Activated naive CD4-positive, alpha-beta T cell treated with anti-CD3 and anti-CD28 coated beads, Interleukin-2, amount 50 U/mL, for 16 hours (primary cell): ENCODE measurements around the gene DBN1.

ENCODE experiments used
- DNase-seq: peaks from one replicate; pipeline ENCODE4 v3.0.0-alpha.2; 2020

DBN1 gene

DNA sequence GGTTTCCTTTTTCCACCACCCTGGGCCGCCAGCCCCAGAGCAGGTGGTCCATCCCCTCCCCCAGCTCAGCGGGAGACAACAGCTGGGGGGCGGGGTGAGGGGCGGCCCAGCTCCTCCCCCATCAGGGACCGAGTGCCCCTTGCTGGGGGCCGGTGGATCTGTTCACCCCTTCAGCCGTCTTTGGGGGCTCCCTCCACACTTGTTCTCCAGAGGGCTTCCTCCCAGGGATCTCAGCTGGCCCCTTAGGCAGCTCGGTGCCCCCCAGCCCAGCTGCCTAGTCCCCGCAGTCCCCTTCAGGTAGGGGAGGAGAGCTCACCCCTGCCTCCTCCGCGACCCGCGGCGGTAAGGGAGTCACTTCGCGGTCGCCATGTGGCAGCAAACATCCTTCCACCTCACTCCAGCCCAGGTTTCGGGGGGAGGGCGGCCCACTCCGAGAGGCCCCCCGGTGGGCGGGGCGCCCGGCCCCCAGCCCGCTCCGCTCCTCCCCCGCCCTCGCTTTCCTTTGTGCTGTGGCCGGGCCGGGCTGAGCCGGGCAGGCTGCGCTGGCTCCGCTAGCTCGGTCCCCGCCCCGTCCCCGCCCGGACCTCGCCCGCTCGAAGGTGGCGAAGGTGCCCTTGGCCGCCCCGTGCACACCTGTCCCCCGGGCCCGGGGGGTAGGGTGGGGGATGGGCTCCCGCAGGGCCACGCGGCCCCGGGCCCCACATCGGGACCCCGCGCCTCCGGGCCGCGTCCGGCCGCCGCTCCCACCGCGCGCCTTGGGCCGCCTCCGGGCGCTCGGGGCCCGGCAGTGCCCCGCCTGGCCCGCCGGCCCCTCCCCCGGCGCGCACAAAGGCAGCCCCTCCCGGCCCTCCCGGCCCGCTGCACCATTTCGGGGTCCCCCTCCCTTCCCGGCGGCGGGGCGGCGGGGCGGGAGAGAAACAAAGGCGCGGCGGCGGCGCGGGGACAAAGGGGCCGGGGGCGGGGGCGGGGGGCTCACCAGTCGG lies 683 bp downstream of the DBN1 start:
- peak; percentile 58 for DNase-seq

DNA sequence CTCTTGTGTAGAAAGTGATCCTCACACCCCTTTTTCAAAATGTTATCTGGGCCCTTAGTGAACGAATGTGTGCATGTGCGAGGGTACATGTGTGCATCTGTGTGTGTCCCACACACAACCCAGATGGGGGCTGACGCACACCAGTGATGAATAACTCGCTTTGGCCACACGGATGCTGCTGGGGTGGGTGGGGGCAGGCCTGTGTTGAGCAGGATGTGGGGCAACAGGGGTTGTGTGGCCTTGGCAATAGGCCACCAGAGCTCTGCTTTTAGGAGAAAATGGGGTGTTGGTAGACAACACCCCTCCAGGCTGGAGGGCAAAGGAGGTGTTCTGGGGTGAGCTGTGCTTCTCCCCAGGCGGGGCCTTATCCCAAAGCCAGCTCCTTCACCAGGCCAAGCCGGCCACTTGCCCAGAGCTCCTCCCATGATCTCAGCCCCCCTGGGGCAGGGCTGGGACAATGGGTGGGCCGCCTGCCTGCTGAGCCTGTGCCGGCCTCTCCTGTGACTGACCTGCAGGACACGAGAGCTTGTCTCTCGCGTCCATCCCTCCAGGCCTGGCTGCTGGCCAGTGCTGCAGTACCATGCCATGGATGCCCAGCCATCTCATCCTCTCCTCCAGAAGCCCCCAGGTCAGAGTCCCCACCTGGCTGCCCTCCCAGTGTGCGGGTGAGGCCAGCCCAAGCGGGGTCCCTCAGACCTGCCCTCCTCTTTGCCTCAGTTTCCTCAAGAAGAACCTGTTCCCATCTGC lies 1.7 kb downstream of the DBN1 start:
- DNase-seq, result no peak

DNA sequence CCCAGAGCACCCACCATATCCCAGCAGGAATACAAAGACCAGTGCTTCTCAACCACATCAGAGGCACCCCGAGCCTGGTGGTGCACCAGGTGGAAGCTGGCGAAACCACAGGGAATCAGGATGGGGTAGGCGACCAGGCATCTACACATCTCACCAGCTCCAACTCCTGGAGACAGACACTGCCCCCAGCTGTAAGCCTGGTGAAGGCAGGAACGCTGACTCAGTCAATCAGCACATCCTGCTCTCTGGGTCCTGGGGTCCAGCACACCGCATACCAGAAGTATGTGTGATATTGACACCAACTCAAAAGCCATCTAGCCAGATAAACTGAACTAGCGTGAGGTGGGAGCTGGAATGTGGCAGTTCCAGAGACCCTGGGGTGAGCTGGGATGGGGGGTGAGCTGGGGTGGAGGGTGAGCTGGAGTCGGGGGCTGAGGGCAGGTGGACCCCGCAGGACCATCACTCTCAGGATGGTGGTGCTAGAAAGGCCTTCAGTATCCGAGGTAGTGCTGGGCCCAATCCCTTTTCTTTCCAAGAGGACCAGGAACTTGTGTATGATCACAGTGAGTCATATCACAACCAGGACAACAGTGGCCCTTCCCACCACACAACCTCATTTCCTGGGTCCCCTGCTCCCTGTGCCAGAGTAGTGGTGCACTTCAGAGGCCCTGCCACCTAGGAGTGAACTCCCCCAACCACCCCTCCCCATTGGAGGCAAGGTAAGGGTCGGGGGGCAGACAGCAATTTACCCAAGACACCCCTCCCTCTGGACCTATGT lies 2.5 kb downstream of the DBN1 start:
- no peak for DNase-seq

DNA sequence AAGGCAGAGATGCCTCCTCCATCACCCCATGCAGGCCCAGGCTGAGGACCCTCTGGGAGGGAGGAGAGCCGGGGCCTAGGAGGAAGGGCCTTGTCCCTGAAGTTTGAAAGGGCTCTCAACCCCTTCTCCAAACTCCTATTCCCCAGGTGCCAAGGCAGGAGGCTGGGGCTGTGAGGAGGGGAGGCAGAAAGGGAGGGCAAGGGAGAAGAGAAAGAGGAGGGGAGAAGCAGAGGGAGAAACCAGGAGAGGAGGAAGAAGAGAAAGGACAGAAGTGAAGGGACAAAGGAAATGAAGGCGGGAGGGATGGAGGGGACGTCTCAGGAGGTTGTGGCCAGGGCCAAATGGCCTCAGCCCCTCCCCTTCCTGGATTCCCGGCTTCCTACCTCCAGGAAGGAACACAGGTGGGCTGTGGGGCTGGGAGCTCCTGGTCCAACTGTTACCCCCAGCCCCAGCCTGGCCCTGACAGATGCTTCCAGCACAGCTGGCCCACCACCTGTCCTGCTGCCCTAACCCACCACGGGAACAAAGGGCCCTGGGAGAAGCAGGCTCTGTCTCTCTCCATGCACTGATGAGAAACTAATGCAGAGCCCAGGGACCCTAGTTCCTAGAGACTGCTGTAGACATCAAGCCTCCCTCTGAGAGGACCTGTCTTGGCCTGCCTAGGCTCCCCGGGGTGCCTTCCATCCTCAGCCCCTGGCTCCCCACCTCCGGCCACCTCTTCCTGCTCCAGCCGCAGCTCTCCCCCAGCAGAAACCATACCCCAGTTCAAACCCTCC lies 3.5 kb downstream of the DBN1 start:
- DNase-seq, result no peak

DNA sequence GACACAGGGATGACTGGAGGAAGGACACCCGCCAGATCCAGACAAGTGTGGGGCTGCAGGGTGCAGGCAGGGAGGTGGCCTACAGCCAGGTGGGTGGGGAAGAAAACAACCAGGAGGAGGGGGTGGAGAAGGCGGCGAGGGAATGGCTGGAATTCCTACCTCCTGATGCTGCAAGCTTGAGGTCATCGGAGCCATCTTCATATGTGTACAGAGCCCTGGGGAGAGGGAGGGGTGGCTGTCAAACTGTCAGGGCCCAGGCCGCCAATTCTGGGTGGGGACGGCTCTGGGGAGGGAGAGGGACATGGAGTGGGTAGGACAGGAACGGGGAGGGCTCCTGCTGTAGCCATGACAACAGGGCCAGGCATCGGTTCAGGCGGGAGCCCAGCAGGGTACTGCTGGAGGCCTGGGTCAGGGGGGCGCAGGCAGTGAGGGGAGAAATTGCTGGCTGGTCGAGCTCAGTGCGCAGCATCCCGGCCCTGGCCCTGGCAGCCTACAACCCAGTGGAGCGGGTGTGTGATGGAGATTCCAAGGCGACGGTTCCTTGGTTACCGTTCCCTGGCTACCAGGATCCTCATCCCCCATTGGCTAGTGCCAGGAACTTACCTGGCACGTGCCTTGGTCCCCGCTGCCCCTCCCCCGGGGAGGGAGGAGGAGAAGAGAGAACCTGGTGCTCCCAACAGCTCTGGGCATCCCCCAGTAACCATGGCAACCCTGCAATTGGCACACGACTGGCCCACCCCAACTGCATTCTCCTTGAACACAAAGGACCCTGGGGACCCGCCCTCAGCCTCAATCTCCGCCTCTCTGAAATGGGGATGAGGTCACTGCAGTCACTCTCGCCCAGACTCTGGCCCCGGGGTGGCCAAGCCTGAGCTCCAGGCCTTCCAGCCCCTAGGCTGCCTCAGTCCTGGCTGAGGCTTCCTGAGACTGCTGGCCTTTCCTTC lies 4.5 kb downstream of the DBN1 start:
- DNase-seq, result no peak

DNA sequence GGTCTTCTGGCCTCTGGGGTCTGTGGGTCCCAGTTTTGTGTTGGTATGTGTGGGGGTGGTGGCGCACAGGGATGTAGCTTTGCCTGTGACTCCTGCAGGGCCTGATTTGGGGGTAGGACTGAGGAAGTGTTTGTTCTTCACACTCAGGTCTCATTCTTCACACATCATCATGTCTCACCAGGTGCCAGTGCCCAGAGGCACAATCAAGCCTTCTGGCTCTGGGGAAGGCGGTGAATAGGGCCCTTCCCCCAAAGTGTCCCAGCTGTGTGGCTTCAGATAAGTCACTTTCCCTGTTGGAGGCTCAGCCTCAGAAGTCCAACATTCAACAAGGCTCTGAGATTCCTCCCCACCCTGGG lies 5.1 kb downstream of the DBN1 start:
- no peak for DNase-seq

DNA sequence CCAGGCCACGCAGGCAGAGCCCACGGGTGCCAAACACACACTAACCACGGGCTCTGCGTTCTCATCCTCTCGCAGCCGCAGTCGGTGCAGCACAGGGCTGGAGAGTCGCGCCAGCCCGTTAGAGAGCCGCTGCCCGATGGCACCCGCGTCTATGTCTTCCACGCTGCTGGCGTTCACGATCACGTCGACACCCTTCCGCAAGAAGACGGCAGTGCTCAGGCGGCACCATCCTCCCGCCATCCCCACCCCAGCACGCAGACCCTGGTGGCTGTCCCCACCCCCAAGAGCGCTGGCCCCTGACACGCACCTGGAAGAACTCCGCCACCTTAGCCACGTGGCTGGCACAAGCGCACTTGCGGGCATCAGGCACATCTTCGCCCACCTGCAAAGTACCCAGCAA lies 6.0 kb downstream of the DBN1 start:
- DNase-seq, result no peak

DNA sequence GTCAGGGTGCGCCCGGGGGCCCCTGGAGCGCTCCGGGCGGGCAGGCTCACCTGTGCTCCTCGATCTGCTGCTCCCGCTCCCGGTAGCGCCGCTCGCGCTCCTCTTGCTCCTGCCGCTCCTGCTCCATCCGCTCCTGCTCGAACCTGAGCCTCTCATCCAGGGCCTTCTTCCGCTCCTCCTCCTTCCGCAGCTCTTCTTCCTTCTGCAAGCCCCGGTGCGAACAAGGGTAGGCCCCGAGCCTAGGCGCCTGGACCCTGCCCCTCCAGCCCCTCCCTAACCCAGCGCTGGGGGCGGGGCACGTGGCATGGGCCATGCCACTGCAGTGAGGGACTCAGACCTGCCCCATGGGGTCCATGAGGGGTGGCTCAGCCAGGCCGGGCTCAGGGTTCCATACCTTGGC lies 6.6 kb downstream of the DBN1 start:
- DNase-seq, result no peak

DNA sequence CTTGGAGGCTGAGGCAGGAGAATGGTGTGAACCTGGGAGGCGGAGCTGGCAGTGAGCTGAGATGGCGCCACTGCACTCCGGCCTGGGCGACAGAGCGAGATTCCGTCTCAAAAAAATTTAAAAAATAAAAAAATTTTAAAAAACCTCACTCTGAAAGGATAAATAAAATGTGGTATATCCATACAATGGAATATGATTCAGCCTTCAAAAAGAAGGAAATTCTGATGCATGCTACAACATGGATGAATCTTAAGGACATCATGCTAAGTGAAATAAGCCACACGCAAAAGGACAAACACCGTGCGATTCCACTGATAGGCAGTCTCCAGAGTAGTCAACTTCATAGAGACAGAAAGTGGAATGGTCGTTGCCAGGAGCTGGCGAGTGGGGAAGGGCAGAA lies 8.4 kb downstream of the DBN1 start:
- no peak for DNase-seq

DNA sequence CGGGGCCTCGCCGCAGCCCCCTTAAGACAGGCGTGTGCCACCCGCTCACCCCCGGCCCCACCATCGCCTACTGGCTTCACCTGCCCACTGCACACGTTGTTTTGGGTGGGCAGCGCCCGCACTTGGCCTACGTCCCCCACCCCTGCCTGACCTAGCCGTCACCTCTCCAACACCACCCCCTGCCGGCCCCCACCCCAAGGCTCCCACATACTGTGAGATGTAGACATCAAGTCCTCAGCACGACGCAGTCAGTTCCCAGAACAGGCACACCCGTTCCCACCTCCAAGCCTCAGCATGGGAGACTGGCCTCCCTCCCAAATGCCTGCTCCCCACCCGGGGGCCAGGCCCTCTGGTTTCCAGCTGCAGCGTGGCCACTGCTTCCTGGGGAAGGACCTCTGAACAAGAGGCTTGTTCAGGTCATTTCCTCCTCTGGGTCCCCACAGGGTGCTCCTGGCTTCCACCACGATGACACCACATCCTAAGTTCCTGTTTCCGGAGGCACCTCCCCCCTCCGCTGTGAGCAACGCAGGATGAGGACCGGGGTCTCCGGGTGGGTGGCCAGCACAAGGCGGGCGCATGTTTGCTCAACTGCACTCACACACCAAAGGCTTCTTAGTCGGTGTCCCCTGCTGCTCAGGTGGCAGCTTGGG lies 11.3 kb downstream of the DBN1 start:
- DNase-seq, result no peak

DNA sequence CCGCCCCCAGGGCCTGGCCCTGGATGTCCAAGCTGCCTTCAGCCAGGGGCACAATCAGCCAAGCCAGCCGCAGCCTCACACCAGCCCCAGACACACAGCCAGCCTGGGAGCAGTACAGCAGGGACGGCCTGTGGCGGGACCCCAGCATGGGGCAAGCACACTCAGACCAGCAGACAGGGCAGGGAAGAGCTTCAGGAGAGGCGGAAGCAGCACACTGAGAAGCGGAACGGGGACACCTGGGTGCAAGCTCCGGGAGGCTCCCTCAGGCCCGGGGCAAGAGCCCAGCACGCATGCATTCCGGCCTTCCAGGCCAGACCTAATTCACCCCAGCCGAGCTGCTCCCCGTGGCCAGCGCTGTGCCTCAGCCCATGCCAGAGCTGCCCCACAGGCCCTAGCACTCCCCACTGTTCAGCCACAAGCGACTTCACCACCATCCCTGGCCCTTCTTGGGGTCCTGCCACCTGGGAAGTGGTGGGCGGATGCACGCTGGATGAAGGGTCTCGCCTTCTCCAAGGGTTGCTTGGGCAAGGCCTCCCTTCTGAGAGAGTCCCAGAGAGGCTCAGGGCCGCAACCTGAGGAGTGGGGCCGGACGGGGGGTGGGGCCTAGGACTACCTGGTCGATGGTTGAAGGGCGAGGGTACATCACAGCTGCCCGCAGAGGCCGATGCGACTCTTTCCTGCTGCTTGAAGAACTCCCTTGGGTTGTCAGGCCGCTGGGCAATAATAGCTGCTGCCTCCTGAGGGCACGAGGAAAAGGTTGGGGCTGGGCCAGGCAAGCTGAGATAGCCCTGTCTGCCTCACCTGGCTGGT lies 13.4 kb downstream of the DBN1 start:
- no peak for DNase-seq

DNA sequence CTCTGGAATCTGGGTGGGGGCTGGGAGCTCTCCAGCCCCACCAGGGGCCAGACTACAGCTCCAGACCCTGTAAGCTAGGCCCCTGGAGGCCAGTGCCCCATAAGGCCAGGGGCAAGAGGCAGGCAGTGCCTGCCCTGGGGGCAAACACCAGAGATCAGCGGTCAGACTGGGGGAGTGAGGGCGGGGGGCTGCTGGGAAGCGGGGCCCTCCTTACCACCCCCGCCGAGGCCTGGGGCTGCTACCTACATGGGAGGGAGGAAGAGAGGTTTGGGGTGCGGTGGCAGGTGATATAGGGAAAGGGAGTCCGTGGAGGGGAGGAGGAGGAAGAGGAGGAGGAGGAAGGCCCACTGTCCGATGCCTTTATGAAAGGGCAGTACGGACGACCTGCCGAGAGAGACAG lies 14.1 kb downstream of the DBN1 start:
- DNase-seq, result no peak

DNA sequence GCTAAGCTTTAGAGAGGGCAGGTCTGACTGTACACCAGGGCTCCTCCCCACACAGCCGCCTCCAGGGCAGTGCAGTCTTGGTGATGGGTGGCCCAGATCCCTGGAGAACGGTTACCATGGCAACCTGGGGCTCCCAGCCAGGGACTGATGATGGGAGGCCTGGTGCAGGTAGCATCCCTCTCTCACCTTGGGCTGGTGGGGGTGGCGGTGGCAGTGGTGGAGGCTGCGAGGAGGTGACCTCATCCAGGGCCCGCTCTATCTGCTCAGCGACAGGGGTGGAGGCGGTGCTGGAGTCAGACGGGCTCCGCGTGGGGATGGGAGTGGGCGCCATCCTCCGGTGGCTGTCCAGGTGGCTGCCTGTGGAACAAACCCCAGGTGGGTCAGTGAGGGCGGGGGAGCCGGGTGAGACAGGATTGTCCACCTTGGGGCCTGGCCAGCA lies 14.5 kb downstream of the DBN1 start:
- no peak for DNase-seq

DNA sequence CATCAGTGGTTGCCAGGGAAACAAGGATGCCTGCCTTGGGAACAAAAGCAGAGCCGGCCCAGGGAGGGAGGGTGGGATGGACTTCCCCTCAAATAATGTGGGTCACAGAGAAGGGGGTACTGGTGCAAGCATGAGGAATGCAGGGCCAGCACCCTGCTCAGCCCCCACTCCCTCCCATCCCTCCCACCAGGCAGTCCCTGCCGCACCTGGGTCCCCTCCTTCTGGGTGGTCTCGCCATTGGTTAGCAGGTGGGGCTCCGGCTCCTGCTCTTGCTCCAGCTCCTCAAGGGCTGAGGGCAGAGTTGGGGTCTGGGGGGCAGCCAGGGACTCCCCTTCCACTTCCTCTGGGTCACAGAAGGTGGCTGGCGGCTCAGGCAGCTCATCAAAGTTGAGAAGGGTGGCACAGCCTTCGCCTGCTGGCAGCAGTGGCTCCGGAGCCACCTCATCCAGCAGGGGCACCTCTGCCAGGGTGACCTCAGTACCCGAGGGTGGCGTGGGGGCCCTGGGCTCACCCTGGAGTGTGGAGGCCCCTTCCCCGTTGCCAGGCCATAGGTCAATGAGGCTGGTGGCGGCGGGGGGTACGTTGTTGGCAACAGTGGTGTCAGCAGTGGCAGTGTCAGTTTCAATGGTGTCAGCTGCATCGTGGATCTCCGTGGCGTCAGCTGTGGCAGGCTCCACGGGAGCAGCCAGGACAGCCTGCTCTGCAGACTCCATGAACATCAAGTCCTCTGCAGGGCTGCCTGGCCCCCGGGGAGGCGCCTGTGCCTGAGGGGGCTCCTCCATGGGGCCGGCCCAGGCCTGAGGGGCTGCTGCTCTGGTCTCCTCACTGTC lies 15.4 kb downstream of the DBN1 start:
- DNase-seq, result no peak

DNA sequence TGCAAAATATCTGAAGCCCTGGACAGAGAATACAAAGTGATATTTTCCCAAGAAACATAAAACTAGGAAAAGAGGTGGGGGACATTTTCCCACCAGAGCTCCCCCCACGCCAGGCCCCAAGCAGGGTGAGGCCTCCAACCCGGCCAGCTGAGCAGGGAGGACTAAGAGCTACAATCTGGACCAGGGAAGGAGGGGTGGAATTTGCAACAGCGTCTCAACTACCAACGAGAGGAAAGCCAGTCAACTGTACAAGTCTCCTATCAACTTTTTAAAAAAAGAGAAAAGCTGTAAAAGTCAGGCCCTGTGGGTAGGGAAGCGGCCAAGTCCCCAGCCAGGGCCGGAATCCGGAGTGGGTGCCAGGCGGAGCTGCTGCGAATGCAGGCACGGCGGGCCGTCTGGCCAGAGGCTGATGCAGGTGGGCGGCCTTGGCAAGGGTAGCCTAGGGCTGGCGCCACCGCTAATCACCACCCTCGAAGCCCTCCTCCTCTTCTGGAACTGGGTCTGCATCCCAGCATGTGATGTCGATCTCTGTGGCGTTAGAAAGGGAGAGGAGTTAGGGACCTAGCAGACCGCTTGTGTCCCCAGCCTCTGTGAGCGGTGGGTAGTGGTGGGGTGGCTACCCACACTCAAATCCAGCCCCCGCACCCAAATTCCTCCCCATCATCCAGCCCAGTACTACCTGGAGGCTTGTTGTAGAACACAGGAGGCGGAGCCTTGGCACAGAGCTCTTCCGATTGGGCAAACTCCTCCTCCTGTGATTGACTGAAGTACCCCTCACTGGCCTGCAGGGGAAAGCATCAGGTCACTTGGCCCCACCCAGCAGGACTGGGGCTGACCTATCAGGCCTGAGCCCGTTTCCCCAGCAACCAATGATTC lies 16.2 kb downstream of the DBN1 start:
- peak; percentile 50 for DNase-seq

DNA sequence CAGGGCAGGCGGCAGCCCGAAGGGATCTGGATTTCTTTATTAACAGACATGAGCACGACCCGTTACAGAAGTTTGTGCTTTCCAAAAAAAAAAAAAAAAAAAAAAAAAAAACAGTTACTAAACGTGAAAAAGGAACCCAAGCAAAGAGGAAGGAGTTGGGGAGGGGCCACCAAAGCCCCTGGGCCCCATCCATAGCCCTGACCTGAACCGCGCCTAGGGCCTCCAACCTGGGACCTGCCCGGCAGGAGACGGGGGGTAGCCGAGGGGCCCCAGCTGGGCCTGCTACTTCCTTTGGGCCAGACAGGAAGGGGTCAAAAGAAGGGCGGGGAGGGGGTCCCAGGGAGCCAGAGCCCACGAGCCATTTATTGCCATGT lies 16.9 kb downstream of the DBN1 start:
- no peak for DNase-seq

DNA sequence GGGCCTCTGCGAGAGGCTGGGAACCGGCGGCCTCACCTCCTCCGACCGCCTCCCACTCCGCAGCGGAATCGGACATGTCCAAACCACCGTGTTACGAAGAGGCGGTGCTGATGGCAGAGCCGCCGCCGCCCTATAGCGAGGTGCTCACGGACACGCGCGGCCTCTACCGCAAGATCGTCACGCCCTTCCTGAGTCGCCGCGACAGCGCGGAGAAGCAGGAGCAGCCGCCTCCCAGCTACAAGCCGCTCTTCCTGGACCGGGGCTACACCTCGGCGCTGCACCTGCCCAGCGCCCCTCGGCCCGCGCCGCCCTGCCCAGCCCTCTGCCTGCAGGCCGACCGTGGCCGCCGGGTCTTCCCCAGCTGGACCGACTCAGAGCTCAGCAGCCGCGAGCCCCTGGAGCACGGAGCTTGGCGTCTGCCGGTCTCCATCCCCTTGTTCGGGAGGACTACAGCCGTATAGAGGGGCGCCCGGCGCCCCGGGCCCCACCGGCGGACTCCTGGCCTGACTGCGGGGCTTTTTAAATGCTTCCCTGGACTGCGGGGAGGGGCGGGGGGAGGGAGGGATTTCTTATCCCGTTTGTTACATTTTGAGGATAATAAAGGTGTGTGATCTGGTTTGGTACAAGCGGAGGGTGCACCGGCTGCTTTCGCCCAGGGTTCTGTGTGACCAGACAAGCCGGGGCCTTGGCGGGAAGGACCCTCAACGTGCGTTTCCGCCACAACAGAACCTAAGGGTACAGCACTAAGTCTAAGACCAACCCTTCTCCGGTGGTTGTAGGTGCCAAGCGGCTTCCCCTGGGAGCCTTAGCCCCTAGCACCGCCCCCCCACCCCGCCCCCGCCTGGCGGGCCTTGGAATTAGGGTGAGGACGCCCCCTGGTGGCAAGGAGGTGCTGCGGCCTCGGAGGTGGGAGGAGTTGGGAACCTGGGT lies 17.5 kb downstream of the DBN1 start:
- peak; percentile 94 for DNase-seq
